Measurements from ENCODE around the gene SEL1L2. TPM values are rescaled to one million over a fixed set of nuclear protein-coding genes. Genes with fewer than 3 reads are reported as not detected.

Gene SEL1L2
- total and polyA plus RNA-seq, 4 experiments from 2014 or later = not detected

DNA sequence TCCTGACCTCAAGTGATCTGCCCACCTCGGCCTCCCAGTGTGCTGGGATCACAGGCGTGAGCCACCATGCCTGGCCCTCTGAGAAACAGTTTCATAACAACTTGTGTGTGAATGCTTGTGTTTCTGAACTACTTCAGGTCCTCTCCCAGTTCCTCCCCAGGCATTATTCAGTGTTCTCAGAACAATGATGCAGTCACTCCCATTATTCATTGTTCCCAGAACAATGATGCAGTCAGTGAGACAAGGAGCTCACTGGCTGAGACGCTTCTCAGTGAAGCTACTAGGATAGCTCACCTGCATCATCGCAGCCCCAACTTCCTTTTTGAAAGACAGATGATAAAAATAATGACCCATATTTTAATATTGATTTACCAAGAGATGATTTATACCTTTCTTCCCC lies 134.1 kb downstream of the SEL1L2 start:
- ChIA-PET CTCF (ENCODE audit: partially characterized antibody) (no interaction called here), POLR2A (ENCODE audit: partially characterized antibody) (no interaction called here)
- Mint-ChIP-seq H3K27ac (no peak overlapping the region), H3K9me3 (peaks cover 0 to 3% (median 0%) of the 10 kb centered on the region in 8 donors), H3K4me3 (no peak overlapping the region), H3K27me3 (peaks cover 1 to 10% of the 10 kb centered on the region in 2 donors), H3K36me3 (no peaks in the 10 kb centered on the region), H3K4me1 (no peaks in the 10 kb centered on the region)
- Histone ChIP-seq H3K27ac (ENCODE audit: low read depth, low read length) (no peak overlapping the region), H3K36me3 (ENCODE audit: insufficient read depth, low read length) (no peaks in the 10 kb centered on the region), H3K4me1 (ENCODE audit: insufficient read depth, low read length) (no peaks in the 10 kb centered on the region), H3K9me3 (ENCODE audit: control insufficient read depth in 1 of 2, low read length in 2 of 2) (no peaks in the 10 kb centered on the region), H3K27me3 (ENCODE audit: insufficient read depth, low read length) (no peaks in the 10 kb centered on the region), H3K4me3 (ENCODE audit: low read length in 2 of 2) (no peak overlapping the region)
- no peak for DNase-seq
- intact Hi-C loops (cut with micrococcal nuclease) = no loop called here

- H3K36me3 Mint-ChIP-seq = no peaks in the 10 kb centered on the region
- DNase-seq = no peak
- intact Hi-C loops (cut with micrococcal nuclease) = no loop called here
- Histone ChIP-seq H3K27ac (ENCODE audit: low read depth, low read length) (no peak overlapping the region), H3K4me3 (ENCODE audit: low read length in 2 of 2) (no peak overlapping the region), H3K27me3 (ENCODE audit: insufficient read depth, low read length) (no peaks in the 10 kb centered on the region), H3K9me3 (ENCODE audit: control insufficient read depth in 1 of 2, low read length in 2 of 2) (no peaks in the 10 kb centered on the region), H3K36me3 (ENCODE audit: insufficient read depth, low read length) (no peaks in the 10 kb centered on the region), H3K4me1 (ENCODE audit: insufficient read depth, low read length) (no peaks in the 10 kb centered on the region)
- H3K4me1 Mint-ChIP-seq = no peaks in the 10 kb centered on the region
- CTCF ChIA-PET (ENCODE audit: partially characterized antibody) = no interaction called here
- POLR2A ChIA-PET (ENCODE audit: partially characterized antibody) = no interaction called here
- H3K4me3 Mint-ChIP-seq = no peak overlapping the region
- H3K27me3 Mint-ChIP-seq = peaks cover 1 to 6% of the 10 kb centered on the region in 2 donors
- H3K27ac Mint-ChIP-seq = no peak overlapping the region
- H3K9me3 Mint-ChIP-seq = peaks cover 0 to 3% (median 0%) of the 10 kb centered on the region in 8 donors
Observed at GRCh38 chr20:13855613-13856012, 134.8 kb downstream of the SEL1L2 start.

- Histone ChIP-seq H3K36me3 (ENCODE audit: insufficient read depth, low read length) (no peaks in the 10 kb centered on the region), H3K9me3 (ENCODE audit: control insufficient read depth in 1 of 2, low read length in 2 of 2) (no peaks in the 10 kb centered on the region), H3K27me3 (ENCODE audit: insufficient read depth, low read length) (no peaks in the 10 kb centered on the region), H3K4me3 (ENCODE audit: low read length in 2 of 2) (no peak overlapping the region), H3K4me1 (ENCODE audit: insufficient read depth, low read length) (no peaks in the 10 kb centered on the region), H3K27ac (ENCODE audit: low read depth, low read length) (no peak overlapping the region)
- Mint-ChIP-seq H3K36me3 (no peaks in the 10 kb centered on the region), H3K4me3 (no peak overlapping the region), H3K4me1 (no peaks in the 10 kb centered on the region), H3K27me3 (peaks cover 0 to 6% of the 10 kb centered on the region in 2 donors), H3K27ac (no peak overlapping the region), H3K9me3 (no peaks in the 10 kb centered on the region)
- POLR2A ChIA-PET (ENCODE audit: partially characterized antibody) = no interaction called here
- CTCF ChIA-PET (ENCODE audit: partially characterized antibody) = no interaction called here
- intact Hi-C loops (cut with micrococcal nuclease) = no loop called here
- no peak for DNase-seq
Observed at GRCh38 chr20:13852306-13852705, 138.1 kb downstream of the SEL1L2 start.

DNA sequence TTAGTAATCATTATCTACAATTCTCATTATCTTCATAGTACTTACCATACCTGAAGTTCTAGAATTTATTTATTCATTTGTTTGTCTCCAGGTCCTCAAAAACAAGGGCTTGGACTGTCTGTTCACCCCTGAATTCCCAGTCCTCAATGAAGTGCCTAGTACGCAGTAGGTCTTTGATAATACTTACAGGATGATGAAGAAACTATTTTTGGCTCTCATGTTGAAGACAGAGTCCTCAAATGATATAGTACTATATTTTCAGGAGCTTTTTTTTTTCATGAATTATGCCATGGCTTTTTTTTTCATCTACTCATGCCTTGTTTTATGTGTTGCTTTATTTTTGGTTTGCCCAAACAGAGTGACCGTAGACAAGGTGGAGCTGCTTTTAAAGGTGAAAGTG lies 139.1 kb downstream of the SEL1L2 start:
- POLR2A ChIA-PET (ENCODE audit: partially characterized antibody) = no interaction called here

DNA sequence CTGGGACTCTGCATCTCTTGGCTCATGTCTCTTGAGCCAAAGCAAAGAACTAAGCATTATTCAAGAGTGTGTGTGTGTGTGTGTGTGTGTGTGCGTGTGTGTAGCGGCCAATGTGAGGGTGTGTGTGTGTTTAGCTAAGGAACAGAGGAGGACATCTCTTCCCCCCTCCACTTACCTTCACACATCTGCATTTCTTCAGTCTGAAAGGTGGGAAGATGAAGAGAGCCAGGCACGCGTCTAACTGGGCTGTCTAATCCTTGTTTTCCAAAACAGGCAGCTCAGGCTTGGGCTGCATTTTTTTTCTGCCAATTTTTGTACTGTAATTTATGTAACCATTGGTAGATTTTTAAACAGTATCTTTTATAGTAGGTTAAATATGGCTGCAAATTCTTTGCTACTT lies 146.1 kb downstream of the SEL1L2 start:
- Mint-ChIP-seq H3K27ac (no peak overlapping the region), H3K36me3 (no peaks in the 10 kb centered on the region), H3K9me3 (no peaks in the 10 kb centered on the region), H3K4me3 (no peak overlapping the region), H3K27me3 (peaks cover 0 to 9% of the 10 kb centered on the region in 2 donors), H3K4me1 (no peaks in the 10 kb centered on the region)
- H3K9me3 ChIP-seq (ENCODE audit: control insufficient read depth in 1 of 2, low read length in 2 of 2) = no peaks in the 10 kb centered on the region
- ChIA-PET CTCF (ENCODE audit: partially characterized antibody) (no interaction called here), POLR2A (ENCODE audit: partially characterized antibody) (no interaction called here)
- intact Hi-C loops (cut with micrococcal nuclease) = no loop called here
- H3K27me3 ChIP-seq (ENCODE audit: insufficient read depth, low read length) = no peaks in the 10 kb centered on the region
- H3K4me1 ChIP-seq (ENCODE audit: insufficient read depth, low read length) = no peaks in the 10 kb centered on the region
- no peak overlapping the region for H3K27ac ChIP-seq (ENCODE audit: low read depth, low read length)
- no peaks in the 10 kb centered on the region for H3K36me3 ChIP-seq (ENCODE audit: insufficient read depth, low read length)
- DNase-seq = no peak
- H3K4me3 ChIP-seq (ENCODE audit: low read length in 2 of 2) = no peak overlapping the region

More for the DNA sequence above, 139.1 kb downstream of the SEL1L2 start:
- Mint-ChIP-seq H3K27me3 (peaks cover 4 to 6% of the 10 kb centered on the region in 2 donors), H3K27ac (no peak overlapping the region), H3K36me3 (no peaks in the 10 kb centered on the region), H3K9me3 (no peaks in the 10 kb centered on the region), H3K4me3 (no peak overlapping the region), H3K4me1 (no peaks in the 10 kb centered on the region)
- no peak overlapping the region for H3K4me3 ChIP-seq (ENCODE audit: low read length in 2 of 2)
- intact Hi-C loops (cut with micrococcal nuclease) = no loop called here
- no peaks in the 10 kb centered on the region for H3K36me3 ChIP-seq (ENCODE audit: insufficient read depth, low read length)
- H3K27ac ChIP-seq (ENCODE audit: low read depth, low read length) = no peak overlapping the region
- DNase-seq = no peak
- CTCF ChIA-PET (ENCODE audit: partially characterized antibody) = no interaction called here
- H3K4me1 ChIP-seq (ENCODE audit: insufficient read depth, low read length) = no peaks in the 10 kb centered on the region
- H3K9me3 ChIP-seq (ENCODE audit: control insufficient read depth in 1 of 2, low read length in 2 of 2) = no peaks in the 10 kb centered on the region
- no peaks in the 10 kb centered on the region for H3K27me3 ChIP-seq (ENCODE audit: insufficient read depth, low read length)

- H3K27me3 Mint-ChIP-seq = peaks cover 0 to 15% of the 10 kb centered on the region in 2 donors
- H3K4me3 ChIP-seq (ENCODE audit: low read length in 2 of 2) = no peak overlapping the region
Observed at GRCh38 chr20:13841206-13841605, 149.2 kb downstream of the SEL1L2 start.

DNA sequence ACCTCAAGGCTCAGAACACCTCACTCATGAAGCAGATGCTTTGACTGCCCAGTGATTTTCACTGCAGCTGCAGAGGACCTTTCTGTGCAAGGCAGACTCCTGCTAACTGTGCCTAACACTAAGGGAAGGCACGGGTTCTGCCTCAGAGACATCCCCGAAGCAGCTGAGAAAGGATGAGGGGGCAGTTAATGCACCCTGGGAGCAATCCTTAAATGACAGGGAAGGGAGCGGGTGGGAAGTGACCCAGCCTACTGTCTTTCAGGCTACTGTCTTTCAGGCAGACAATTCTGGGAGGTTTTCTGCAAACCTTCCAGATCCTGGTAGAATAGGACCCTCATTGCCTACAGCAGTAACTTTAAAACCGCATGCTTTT lies 150.3 kb downstream of the SEL1L2 start:
- H3K4me3 Mint-ChIP-seq = no peak overlapping the region
- H3K27ac Mint-ChIP-seq = no peak overlapping the region
- no peaks in the 10 kb centered on the region for H3K27me3 ChIP-seq (ENCODE audit: insufficient read depth, low read length)
- ChIA-PET POLR2A (ENCODE audit: partially characterized antibody) (no interaction called here), CTCF (ENCODE audit: partially characterized antibody) (no interaction called here)
- no peaks in the 10 kb centered on the region for H3K9me3 Mint-ChIP-seq
- no peaks in the 10 kb centered on the region for H3K4me1 ChIP-seq (ENCODE audit: insufficient read depth, low read length)
- no peaks in the 10 kb centered on the region for H3K36me3 ChIP-seq (ENCODE audit: insufficient read depth, low read length)
- no peaks in the 10 kb centered on the region for H3K9me3 ChIP-seq (ENCODE audit: control insufficient read depth in 1 of 2, low read length in 2 of 2)
- H3K27ac ChIP-seq (ENCODE audit: low read depth, low read length) = no peak overlapping the region
- H3K27me3 Mint-ChIP-seq = peaks cover 3 to 15% of the 10 kb centered on the region in 2 donors
- no peak overlapping the region for H3K4me3 ChIP-seq (ENCODE audit: low read length in 2 of 2)
- H3K4me1 Mint-ChIP-seq = no peaks in the 10 kb centered on the region
- no peak for DNase-seq
- intact Hi-C loops (cut with micrococcal nuclease) = no loop called here
- no peaks in the 10 kb centered on the region for H3K36me3 Mint-ChIP-seq

More at GRCh38 chr20:13841206-13841605, 149.2 kb downstream of the SEL1L2 start:
- CTCF ChIA-PET (ENCODE audit: partially characterized antibody) = no interaction called here
- no peaks in the 10 kb centered on the region for H3K9me3 Mint-ChIP-seq
- H3K27ac Mint-ChIP-seq = no peak overlapping the region
- no peak for DNase-seq
- intact Hi-C loops (cut with micrococcal nuclease) = no loop called here
- H3K27me3 ChIP-seq (ENCODE audit: insufficient read depth, low read length) = no peaks in the 10 kb centered on the region
- no peaks in the 10 kb centered on the region for H3K36me3 ChIP-seq (ENCODE audit: insufficient read depth, low read length)
- H3K4me1 Mint-ChIP-seq = no peaks in the 10 kb centered on the region
- no peaks in the 10 kb centered on the region for H3K36me3 Mint-ChIP-seq
- no peaks in the 10 kb centered on the region for H3K4me1 ChIP-seq (ENCODE audit: insufficient read depth, low read length)
- POLR2A ChIA-PET (ENCODE audit: partially characterized antibody) = no interaction called here
- no peak overlapping the region for H3K27ac ChIP-seq (ENCODE audit: low read depth, low read length)
- H3K4me3 Mint-ChIP-seq = no peak overlapping the region
- no peaks in the 10 kb centered on the region for H3K9me3 ChIP-seq (ENCODE audit: control insufficient read depth in 1 of 2, low read length in 2 of 2)

GRCh38 chr20:13839421-13840092 lies 150.9 kb downstream of the SEL1L2 start:
- ChIA-PET POLR2A (ENCODE audit: partially characterized antibody) (no interaction called here), CTCF (ENCODE audit: partially characterized antibody) (no interaction called here)
- DNase-seq = no peak
- Histone ChIP-seq H3K36me3 (ENCODE audit: insufficient read depth, low read length) (no peaks in the 10 kb centered on the region), H3K27me3 (ENCODE audit: insufficient read depth, low read length) (no peaks in the 10 kb centered on the region), H3K4me3 (ENCODE audit: low read length in 2 of 2) (no peak overlapping the region), H3K4me1 (ENCODE audit: insufficient read depth, low read length) (no peaks in the 10 kb centered on the region), H3K27ac (ENCODE audit: low read depth, low read length) (no peak overlapping the region), H3K9me3 (ENCODE audit: control insufficient read depth in 1 of 2, low read length in 2 of 2) (no peaks in the 10 kb centered on the region)
- no peaks in the 10 kb centered on the region for H3K9me3 Mint-ChIP-seq
- no peaks in the 10 kb centered on the region for H3K4me1 Mint-ChIP-seq
- no peak overlapping the region for H3K4me3 Mint-ChIP-seq
- no peak overlapping the region for H3K27ac Mint-ChIP-seq
- H3K27me3 Mint-ChIP-seq = peaks cover 3 to 15% of the 10 kb centered on the region in 2 donors
- H3K36me3 Mint-ChIP-seq = no peaks in the 10 kb centered on the region
- intact Hi-C loops (cut with micrococcal nuclease) = no loop called here

Measured in CD4-positive, alpha-beta memory T cell (primary cell).